Fibroblast of lung (primary cell): Measurements from ENCODE around the gene BET1. TPM values are rescaled to one million over a fixed set of nuclear protein-coding genes. Genes with fewer than 3 reads are reported as not detected.
A peak's percentile ranks its signal among the peaks of the same experiment; 100 is the strongest.

Source experiments
- DNase-seq, 2 donors: peaks; one replicate each; pipeline versions ENCODE4 v3.0.0 to v3.0.0-alpha.2; 2010; ENCODE audit warnings: low read depth in 2 of 2
- H2AFZ ChIP-seq: 2 replicates; pipeline ENCODE4 v1.5.1; 2012; ENCODE audit warnings: low read length, control low read depth, inconsistent platforms
- H3K27ac ChIP-seq: 2 replicates; pipeline ENCODE4 v1.5.1; 2011; ENCODE audit warnings: low read length, control low read depth; ENCODE audit not compliant: insufficient read depth
- H3K27me3 ChIP-seq: 2 replicates; pipeline ENCODE4 v1.5.1; 2011; ENCODE audit warnings: mild to moderate bottlenecking, low read length; ENCODE audit not compliant: control insufficient read depth, insufficient read depth
- H3K36me3 ChIP-seq: 2 replicates; pipeline ENCODE4 v1.5.1; 2011; ENCODE audit warnings: low read length; ENCODE audit not compliant: control insufficient read depth, insufficient read depth
- H3K4me1 ChIP-seq: 2 replicates; pipeline ENCODE4 v1.5.1; 2011; ENCODE audit warnings: low read length; ENCODE audit not compliant: control insufficient read depth, insufficient read depth; ENCODE audit errors: extremely low read depth
- H3K4me2 ChIP-seq: 2 replicates; pipeline ENCODE4 v1.5.1; 2011; ENCODE audit warnings: low read length, control low read depth; ENCODE audit not compliant: insufficient read depth; ENCODE audit errors: extremely low read depth
- H3K4me3 ChIP-seq, 4 experiments: fragments of 200-600 bp in 1 of 4; sonication (generic) in 1 of 4; replicated peaks in 1 of 4; 2 replicates each; pipeline ENCODE4 v1.5.1; 2011 to 2016; ENCODE audit warnings: low read length in 4 of 4, low read depth in 3 of 4, mild to moderate bottlenecking in 3 of 4, control low read depth in 2 of 4, inconsistent platforms in 1 of 4, mixed read lengths in 1 of 4; ENCODE audit not compliant: insufficient read depth in 1 of 4; ENCODE audit errors: control extremely low read depth in 1 of 4
- H3K79me2 ChIP-seq: 2 replicates; pipeline ENCODE4 v1.5.1; 2012; ENCODE audit warnings: mild to moderate bottlenecking, low read length, inconsistent platforms; ENCODE audit not compliant: control insufficient read depth, insufficient read depth
- H3K9ac ChIP-seq: 2 replicates; pipeline ENCODE4 v1.5.1; 2011; ENCODE audit warnings: mild to moderate bottlenecking, low read length, control low read depth; ENCODE audit not compliant: insufficient read depth
- H3K9me3 ChIP-seq: 2 replicates; pipeline ENCODE4 v1.5.1; 2012; ENCODE audit warnings: low read depth, low read length; ENCODE audit not compliant: control insufficient read depth, insufficient read depth
- H4K20me1 ChIP-seq: 2 replicates; pipeline ENCODE4 v1.5.1; 2011; ENCODE audit warnings: low read length; ENCODE audit not compliant: control insufficient read depth, insufficient read depth; ENCODE audit errors: extremely low read depth
- EZH2 ChIP-seq: IDR thresholded peaks from 2 replicates; pipeline ENCODE4 v1.5.1; 2012; ENCODE audit warnings: low read length, control low read depth, mild to moderate bottlenecking; ENCODE audit errors: missing control alignments
- polyA plus RNA-seq, 2 donors: library from polyadenylated mRNA; depleted of rRNA in 1 of 2; stranded (reverse) in 1 of 2; unstranded in 1 of 2; fragments of >200 nt; gene quantifications; 2 replicates each; pipeline ENCODE4 v1.2.1, GENCODE V29; 2011 to 2012; ENCODE audit warnings: missing spikeins in 1 of 2
- total RNA-seq: library from RNA; depleted of rRNA; stranded (reverse); fragments of >200 nt; gene quantifications from 2 replicates; pipeline ENCODE4 v1.2.1, GENCODE V29; 2014
- TF ChIP-seq, protein P1 (sequence below), 2 donors: IDR thresholded peaks in 1 of 2; conservative IDR thresholded peaks in 1 of 2; 1 replicate in 1 of 2; 2 replicates in 1 of 2; pipeline ENCODE4 v1.5.1; 2011 to 2012; ENCODE audit warnings: low read length in 2 of 2, control low read depth in 1 of 2, inconsistent platforms in 1 of 2, low read depth in 1 of 2, mild to moderate bottlenecking in 1 of 2

Gene BET1
- total and polyA plus RNA-seq, 2 donors (not counting 1 experiment from before 2014, with no cell fraction given) = 40.3 to 52.5 TPM

DNA sequence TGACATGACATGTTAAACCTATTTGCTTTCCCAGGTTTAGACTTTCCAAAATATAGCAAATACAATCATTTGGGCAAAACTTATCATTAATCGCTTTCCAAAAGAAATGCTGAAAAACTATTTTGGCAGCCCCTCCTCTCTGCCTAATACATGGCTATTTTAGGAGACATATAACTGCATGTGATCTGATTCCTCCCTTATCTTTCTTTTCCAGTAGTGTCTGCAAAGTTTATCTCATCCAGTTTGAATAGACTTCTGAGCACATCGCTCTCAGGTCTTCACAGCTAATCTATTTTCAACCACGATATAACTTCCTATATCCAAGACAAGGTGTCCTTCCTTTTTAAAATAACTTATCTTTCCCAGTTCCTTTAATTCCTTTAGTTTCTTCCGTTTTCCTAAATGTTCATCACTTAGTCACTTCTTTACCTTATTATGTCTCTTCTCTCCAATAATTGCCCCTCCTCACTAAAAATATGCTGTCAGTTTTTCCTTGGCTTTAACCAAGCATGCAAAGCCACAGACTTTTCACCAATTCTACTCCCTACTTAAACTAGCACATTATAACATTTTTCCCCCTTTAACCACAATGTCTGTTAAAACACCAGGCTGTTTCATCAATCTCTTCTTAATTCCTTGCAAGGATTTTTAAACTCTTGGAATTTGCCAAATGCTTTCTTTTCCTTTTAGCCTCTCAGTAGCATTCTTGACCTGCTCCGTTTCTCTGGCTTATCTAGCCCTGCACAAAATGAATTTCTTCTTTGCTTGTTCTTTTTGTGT, 58.2 kb downstream of the BET1 start:
- Histone ChIP-seq H3K4me2 (no peak overlapping the region), H3K9me3 (no peaks in the 10 kb centered on the region), H4K20me1 (no peaks in the 10 kb centered on the region), H3K27ac (no peak overlapping the region), H3K36me3 (no peaks in the 10 kb centered on the region), H3K4me1 (peaks cover 12% of the 10 kb centered on the region), H2AFZ (no peak overlapping the region), H3K79me2 (no peaks in the 10 kb centered on the region), H3K4me3 (no peak overlapping the region), H3K27me3 (no peaks in the 10 kb centered on the region), H3K9ac (no peak overlapping the region)
- TF ChIP-seq, protein P1, sequence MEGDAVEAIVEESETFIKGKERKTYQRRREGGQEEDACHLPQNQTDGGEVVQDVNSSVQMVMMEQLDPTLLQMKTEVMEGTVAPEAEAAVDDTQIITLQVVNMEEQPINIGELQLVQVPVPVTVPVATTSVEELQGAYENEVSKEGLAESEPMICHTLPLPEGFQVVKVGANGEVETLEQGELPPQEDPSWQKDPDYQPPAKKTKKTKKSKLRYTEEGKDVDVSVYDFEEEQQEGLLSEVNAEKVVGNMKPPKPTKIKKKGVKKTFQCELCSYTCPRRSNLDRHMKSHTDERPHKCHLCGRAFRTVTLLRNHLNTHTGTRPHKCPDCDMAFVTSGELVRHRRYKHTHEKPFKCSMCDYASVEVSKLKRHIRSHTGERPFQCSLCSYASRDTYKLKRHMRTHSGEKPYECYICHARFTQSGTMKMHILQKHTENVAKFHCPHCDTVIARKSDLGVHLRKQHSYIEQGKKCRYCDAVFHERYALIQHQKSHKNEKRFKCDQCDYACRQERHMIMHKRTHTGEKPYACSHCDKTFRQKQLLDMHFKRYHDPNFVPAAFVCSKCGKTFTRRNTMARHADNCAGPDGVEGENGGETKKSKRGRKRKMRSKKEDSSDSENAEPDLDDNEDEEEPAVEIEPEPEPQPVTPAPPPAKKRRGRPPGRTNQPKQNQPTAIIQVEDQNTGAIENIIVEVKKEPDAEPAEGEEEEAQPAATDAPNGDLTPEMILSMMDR (conservative IDR thresholded peaks at IDR 0.05 in 1 of 2, IDR thresholded peaks at IDR 0.05 in 1 of 2; ENCODE audit: low read depth in 1 of 2, low read length in 2 of 2) = no peak
- TF ChIP-seq EZH2 = no peak
- DNase-seq = peak in 1 of 2 donors; percentile 87

DNA sequence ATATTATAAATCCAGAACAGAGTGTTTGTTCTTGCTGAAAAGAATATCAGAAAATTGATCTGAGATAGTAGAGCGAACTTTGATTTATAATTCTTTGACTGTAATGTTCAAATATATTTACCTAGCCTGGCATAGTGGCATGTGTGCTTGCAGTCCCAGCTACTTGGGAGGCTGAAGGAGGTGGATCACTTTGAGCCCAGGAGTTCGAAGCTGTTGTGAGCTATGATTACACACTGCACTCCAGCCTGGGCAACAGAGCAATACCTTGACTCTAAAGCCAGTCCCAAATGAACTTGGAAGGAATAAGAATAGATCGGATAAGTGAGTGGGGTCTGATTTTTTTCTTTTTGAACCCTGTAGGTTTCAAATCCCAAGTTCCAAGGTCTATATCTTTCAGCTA, 59.1 kb downstream of the BET1 start:
- H3K79me2 ChIP-seq = no peaks in the 10 kb centered on the region
- no peaks in the 10 kb centered on the region for H3K27me3 ChIP-seq
- H3K9me3 ChIP-seq = no peaks in the 10 kb centered on the region
- no peak overlapping the region for H3K27ac ChIP-seq
- H3K4me1 ChIP-seq = peaks cover 12% of the 10 kb centered on the region
- no peak overlapping the region for H2AFZ ChIP-seq
- DNase-seq = no peak
- H4K20me1 ChIP-seq = no peaks in the 10 kb centered on the region
- no peak overlapping the region for H3K4me3 ChIP-seq
- H3K4me2 ChIP-seq = no peak overlapping the region
- H3K36me3 ChIP-seq = no peaks in the 10 kb centered on the region
- no peak overlapping the region for H3K9ac ChIP-seq
- TF ChIP-seq, protein P1 (conservative IDR thresholded peaks at IDR 0.05 in 1 of 2, IDR thresholded peaks at IDR 0.05 in 1 of 2; ENCODE audit: low read depth in 1 of 2, low read length in 2 of 2) = no peak
- no peak for TF ChIP-seq EZH2

DNA sequence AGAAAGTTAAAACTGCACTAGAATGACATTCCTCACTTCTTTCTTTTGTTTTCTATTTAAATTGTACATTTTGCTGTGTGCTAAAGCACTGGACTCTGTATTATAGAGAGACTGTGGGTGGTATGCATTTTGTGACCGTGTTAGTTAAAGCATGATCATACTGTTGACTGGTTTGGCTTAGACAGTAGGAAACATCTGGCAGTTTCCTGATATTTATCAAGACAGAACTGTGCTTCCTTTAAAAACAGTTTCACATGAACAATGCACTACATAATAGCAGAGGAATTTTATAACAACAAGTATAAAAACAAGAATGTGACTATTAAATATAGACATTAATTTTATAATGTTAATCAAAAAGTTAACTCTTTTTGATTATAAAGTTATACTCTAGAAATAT, 59.5 kb downstream of the BET1 start:
- Histone ChIP-seq H3K79me2 (no peaks in the 10 kb centered on the region), H3K9ac (no peak overlapping the region), H4K20me1 (no peaks in the 10 kb centered on the region), H3K27ac (no peak overlapping the region), H3K4me2 (no peak overlapping the region), H2AFZ (no peak overlapping the region), H3K36me3 (no peaks in the 10 kb centered on the region), H3K4me3 (no peak overlapping the region), H3K27me3 (no peaks in the 10 kb centered on the region), H3K9me3 (no peaks in the 10 kb centered on the region), H3K4me1 (peaks cover 12% of the 10 kb centered on the region)
- no peak for TF ChIP-seq EZH2
- TF ChIP-seq, protein P1 (conservative IDR thresholded peaks at IDR 0.05 in 1 of 2, IDR thresholded peaks at IDR 0.05 in 1 of 2; ENCODE audit: low read depth in 1 of 2, low read length in 2 of 2) = no peak
- peak in 1 of 2 donors; percentile 52 for DNase-seq
